HCT116 (cell line): Measurements from ENCODE around the gene ZBTB38. TPM values are rescaled to one million over a fixed set of nuclear protein-coding genes. Genes with fewer than 3 reads are reported as not detected.

Experiments
- ATAC-seq: fragments of 200-7000 bp; cut with Tn5 transposase; 2 replicates; pipeline ENCODE4 v1.9.1; 2020; ENCODE audit warnings: mild to moderate bottlenecking, moderate library complexity
- BruUV-seq: library from RNA; stranded (reverse); fragments of 400-500 nt; replicated peaks from 2 replicates; lab custom pipeline; 2021; lab: Mats Ljungman, UMichigan
- CTCF ChIA-PET: fragments of 300-600 bp; sonication (Branson Sonifier 250); formaldehyde crosslinking; loops from one replicate; lab custom pipeline; 2021; ENCODE audit warnings: antibody characterized with exemption; lab: Charles Lee
- POLR2A ChIA-PET: fragments of 300-600, 350-600 bp; sonication (Branson Sonifier 250); formaldehyde crosslinking; loops from one replicate; lab custom pipeline; 2021; ENCODE audit warnings: antibody characterized with exemption; lab: Charles Lee
- RAD21 ChIA-PET, 2 experiments: fragments of 300-600 bp; sonication (Branson Sonifier 250); formaldehyde crosslinking; loops; one replicate each; lab custom pipeline; 2023; ENCODE audit warnings: low total read pairs in 2 of 2; ENCODE audit not compliant: uncharacterized antibody in 2 of 2, unreplicated experiment in 2 of 2, low non-redundant PET in 1 of 2; lab: Charles Lee
- DNase-seq: peaks from one replicate; pipeline ENCODE4 v3.0.0-alpha.2; 2010; ENCODE audit warnings: low read depth, low spot score
- H2AFZ ChIP-seq: fragments of 200-600 bp; shearing (Covaris generic), sonication (generic); 2 replicates; pipeline ENCODE4 v1.6.1; 2017; ENCODE audit warnings: low read depth, mixed run types, mixed read lengths, antibody characterized with exemption, low read length; ENCODE audit not compliant: poor library complexity, severe bottlenecking
- H3K27ac ChIP-seq: 2 replicates; pipeline ENCODE4 v1.5.1; 2012; ENCODE audit warnings: low read depth, low read length
- H3K27me3 ChIP-seq: fragments of 200-600 bp; sonication (generic); 2 replicates; pipeline ENCODE4 v1.6.1; 2016; ENCODE audit warnings: mixed run types, low read length, mixed read lengths; ENCODE audit not compliant: insufficient read depth
- H3K36me3 ChIP-seq, 2 experiments: fragments of 200-500 bp in 1 of 2; fragments of 200-600 bp in 1 of 2; sonication (Bioruptor generic) in 1 of 2; sonication (generic) in 1 of 2; 2 replicates each; pipeline versions ENCODE4 v1.5.1 to v1.6.1; 2014 to 2016; ENCODE audit warnings: low read length in 2 of 2, inconsistent platforms in 1 of 2, mixed read lengths in 1 of 2, mixed run types in 1 of 2; ENCODE audit not compliant: insufficient read depth in 2 of 2, control insufficient read depth in 1 of 2
- H3K4me1 ChIP-seq, 2 experiments: fragments of 200-600 bp in 1 of 2; sonication (generic) in 1 of 2; 2 replicates each; pipeline versions ENCODE4 v1.5.1 to v1.6.1; 2012 to 2017; ENCODE audit warnings: low read length in 2 of 2, inconsistent platforms in 1 of 2, mild to moderate bottlenecking in 1 of 2, mixed read lengths in 1 of 2, mixed run types in 1 of 2, moderate library complexity in 1 of 2; ENCODE audit not compliant: insufficient read depth in 2 of 2, control insufficient read depth in 1 of 2
- H3K4me2 ChIP-seq: fragments of 200-600 bp; sonication (generic); 2 replicates; pipeline ENCODE4 v1.6.1; 2017; ENCODE audit warnings: mixed run types, low read length, mixed read lengths
- H3K4me3 ChIP-seq, 2 experiments: fragments of 200-600 bp in 1 of 2; sonication (generic) in 1 of 2; replicated peaks in 1 of 2; 2 replicates each; pipeline ENCODE4 v1.5.1; 2011 to 2016; ENCODE audit warnings: low read length in 2 of 2, control low read depth in 1 of 2, low read depth in 1 of 2, mild to moderate bottlenecking in 1 of 2, mixed read lengths in 1 of 2, mixed run types in 1 of 2
- H3K79me2 ChIP-seq: fragments of 200-600 bp; sonication (generic); 2 replicates; pipeline ENCODE4 v1.6.1; 2017; ENCODE audit warnings: mild to moderate bottlenecking, mixed run types, low read length, moderate library complexity, mixed read lengths; ENCODE audit not compliant: insufficient read depth
- H3K9ac ChIP-seq: fragments of 200-600 bp; sonication (generic); 2 replicates; pipeline ENCODE4 v1.6.1; 2016; ENCODE audit warnings: low read length, mixed read lengths
- H3K9me2 ChIP-seq: fragments of 200-600 bp; sonication (generic), shearing (Covaris generic); 2 replicates; pipeline ENCODE4 v1.6.1; 2017; ENCODE audit warnings: mixed run types, mild to moderate bottlenecking, moderate library complexity; ENCODE audit not compliant: insufficient read depth
- H3K9me3 ChIP-seq, 2 experiments: fragments of 200-500 bp in 1 of 2; fragments of 200-600 bp in 1 of 2; sonication (Bioruptor generic) in 1 of 2; sonication (generic) in 1 of 2; 2 replicates each; pipeline ENCODE4 v1.6.1; 2014 to 2017; ENCODE audit warnings: low read length in 2 of 2, mixed read lengths in 2 of 2, inconsistent platforms in 1 of 2, low read depth in 1 of 2, mild to moderate bottlenecking in 1 of 2, mixed run types in 1 of 2, moderate library complexity in 1 of 2; ENCODE audit not compliant: control insufficient read depth in 1 of 2, insufficient read depth in 1 of 2
- H4K20me1 ChIP-seq: fragments of 200-600 bp; sonication (generic), shearing (Covaris generic); 2 replicates; pipeline ENCODE4 v1.6.1; 2017; ENCODE audit warnings: mixed run types, mild to moderate bottlenecking, moderate library complexity; ENCODE audit not compliant: insufficient read depth
- CEBPB ChIP-seq: IDR thresholded peaks from 2 replicates; pipeline ENCODE4 v1.6.1; 2012; ENCODE audit warnings: low read depth
- ELF1 ChIP-seq: IDR thresholded peaks from 2 replicates; pipeline ENCODE4 v1.6.1; 2012; ENCODE audit warnings: low read depth, borderline replicate concordance
- EZH2 ChIP-seq: fragments of 200-600 bp; sonication (generic); IDR thresholded peaks from 2 replicates; pipeline ENCODE4 v1.6.1; 2017; ENCODE audit warnings: antibody characterized with exemption, mixed run types
- EZH2phosphoT487 ChIP-seq: fragments of 200-600 bp; IDR thresholded peaks from 2 replicates; pipeline ENCODE4 v1.6.1; 2018; ENCODE audit warnings: antibody characterized with exemption, borderline replicate concordance
- POLR2A ChIP-seq: IDR thresholded peaks from 2 replicates; pipeline ENCODE4 v1.7.0; 2011; ENCODE audit warnings: borderline replicate concordance; ENCODE audit not compliant: insufficient read depth, insufficient read length; ENCODE audit errors: extremely low read depth
- POLR2AphosphoS5 ChIP-seq: IDR thresholded peaks from 2 replicates; pipeline ENCODE4 v1.6.1; 2011; ENCODE audit warnings: mild to moderate bottlenecking, low read depth, low read length, moderate library complexity
- RAD21 ChIP-seq: IDR thresholded peaks from 2 replicates; pipeline ENCODE4 v1.6.1; 2012; ENCODE audit warnings: low read depth, mild to moderate bottlenecking
- SRF ChIP-seq: IDR thresholded peaks from 2 replicates; pipeline ENCODE4 v1.6.1; 2012; ENCODE audit warnings: low read depth
- YY1 ChIP-seq: IDR thresholded peaks from 2 replicates; pipeline ENCODE4 v1.6.1; 2011; ENCODE audit warnings: low read length, low read depth, moderate library complexity, mild to moderate bottlenecking; ENCODE audit not compliant: insufficient replicate concordance; ENCODE audit errors: extremely low read depth
- ZFX ChIP-seq: fragments of 450-650 bp; IDR thresholded peaks from 2 replicates; pipeline ENCODE4 v1.6.1; 2017
- ZNF274 ChIP-seq: fragments of 200-500 bp; sonication (Bioruptor generic); IDR thresholded peaks from 2 replicates; pipeline ENCODE4 v1.6.1; 2014; ENCODE audit warnings: mild to moderate bottlenecking, low read depth, low read length, inconsistent platforms
- intact Hi-C: fragments of 100-400 bp; cut with micrococcal nuclease; formaldehyde crosslinking; loops from 2 replicates; pipeline ENCODE4 v1.10.0; 2022
- total RNA-seq: library from RNA; stranded (reverse); gene quantifications from one replicate; pipeline ENCODE4 v1.2.1, GENCODE V29; 2021; ENCODE audit not compliant: unreplicated experiment
- TF ChIP-seq, protein P1 (sequence below), 3 experiments: fragments of 200-600 bp in 1 of 3; sonication (generic) in 1 of 3; IDR thresholded peaks in 2 of 3; conservative IDR thresholded peaks in 1 of 3; 2 replicates each; pipeline ENCODE4 v1.5.1; 2012 to 2017; ENCODE audit warnings: low read depth in 2 of 3, low read length in 2 of 3, antibody characterized with exemption in 1 of 3, borderline replicate concordance in 1 of 3, control low read depth in 1 of 3, mild to moderate bottlenecking in 1 of 3, mixed read lengths in 1 of 3, mixed run types in 1 of 3, moderate library complexity in 1 of 3; ENCODE audit not compliant: insufficient read depth in 1 of 3
- TF ChIP-seq, protein P2 (sequence below): IDR thresholded peaks from 2 replicates; pipeline ENCODE4 v1.6.1; 2012
- TF ChIP-seq, protein P3 (sequence below): IDR thresholded peaks from 2 replicates; pipeline ENCODE4 v1.6.1; 2011; ENCODE audit warnings: mild to moderate bottlenecking, low read length, moderate library complexity; ENCODE audit not compliant: insufficient replicate concordance; ENCODE audit errors: extremely low read depth

The ZBTB38 gene
- total RNA-seq, 1 experiment from 2014 or later = 33.5 TPM

DNA sequence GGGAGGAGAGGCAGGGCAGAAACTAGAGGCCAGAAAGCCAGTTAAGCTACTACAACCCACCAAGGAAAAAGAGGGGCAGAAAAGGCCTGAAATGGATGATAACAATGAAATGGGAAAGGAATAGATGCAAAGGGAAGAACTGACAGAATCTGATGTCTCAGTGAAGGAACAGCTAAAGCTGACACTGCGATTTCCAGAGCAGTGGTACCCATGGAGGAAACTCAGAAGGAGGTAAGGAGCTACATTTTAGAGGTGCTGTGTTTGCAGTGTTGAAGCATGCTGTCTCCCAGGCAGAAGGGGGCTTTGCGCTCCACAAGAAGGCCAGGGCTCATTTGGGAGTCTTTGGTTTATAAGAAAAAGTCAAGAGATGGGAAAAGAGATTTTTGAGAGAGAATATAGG is 38.0 kb downstream of the ZBTB38 start:
- Histone ChIP-seq H3K79me2 (0 out of 2 replicates have a peak, but pooled peaks cover 3% of the 10 kb centered on the region), H3K9ac (no peak overlapping the region), H3K4me2 (no peak overlapping the region), H3K4me3 (no peak overlapping the region), H3K4me1 (peaks cover 9 to 13% of the 10 kb centered on the region in 2 experiments), H2AFZ (no peak overlapping the region), H3K9me3 (no peaks in the 10 kb centered on the region), H4K20me1 (no peaks in the 10 kb centered on the region), H3K9me2 (no peaks in the 10 kb centered on the region), H3K36me3 (peaks cover 0 to 8% of the 10 kb centered on the region in 2 experiments; a peak in 1 of 4 replicates), H3K27me3 (no peaks in the 10 kb centered on the region), H3K27ac (no peak overlapping the region)
- no peak for DNase-seq
- ChIA-PET RAD21 (no interaction called here), POLR2A (no interaction called here), CTCF (no interaction called here)
- intact Hi-C loops = no loop called here
- no peak for TF ChIP-seq CEBPB
- TF ChIP-seq, protein P1, sequence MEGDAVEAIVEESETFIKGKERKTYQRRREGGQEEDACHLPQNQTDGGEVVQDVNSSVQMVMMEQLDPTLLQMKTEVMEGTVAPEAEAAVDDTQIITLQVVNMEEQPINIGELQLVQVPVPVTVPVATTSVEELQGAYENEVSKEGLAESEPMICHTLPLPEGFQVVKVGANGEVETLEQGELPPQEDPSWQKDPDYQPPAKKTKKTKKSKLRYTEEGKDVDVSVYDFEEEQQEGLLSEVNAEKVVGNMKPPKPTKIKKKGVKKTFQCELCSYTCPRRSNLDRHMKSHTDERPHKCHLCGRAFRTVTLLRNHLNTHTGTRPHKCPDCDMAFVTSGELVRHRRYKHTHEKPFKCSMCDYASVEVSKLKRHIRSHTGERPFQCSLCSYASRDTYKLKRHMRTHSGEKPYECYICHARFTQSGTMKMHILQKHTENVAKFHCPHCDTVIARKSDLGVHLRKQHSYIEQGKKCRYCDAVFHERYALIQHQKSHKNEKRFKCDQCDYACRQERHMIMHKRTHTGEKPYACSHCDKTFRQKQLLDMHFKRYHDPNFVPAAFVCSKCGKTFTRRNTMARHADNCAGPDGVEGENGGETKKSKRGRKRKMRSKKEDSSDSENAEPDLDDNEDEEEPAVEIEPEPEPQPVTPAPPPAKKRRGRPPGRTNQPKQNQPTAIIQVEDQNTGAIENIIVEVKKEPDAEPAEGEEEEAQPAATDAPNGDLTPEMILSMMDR (IDR thresholded peaks at IDR 0.05 in 2 of 3, conservative IDR thresholded peaks at IDR 0.05 in 1 of 3; ENCODE audit: borderline replicate concordance in 1 of 3, insufficient read depth in 1 of 3, low read depth in 2 of 3, low read length in 2 of 3) = no peak
- TF ChIP-seq POLR2AphosphoS5 = no peak
- TF ChIP-seq EZH2phosphoT487 = no peak
- no peak for TF ChIP-seq SRF
- TF ChIP-seq ZFX = no peak
- TF ChIP-seq EZH2 = no peak
- no peak for TF ChIP-seq YY1
- TF ChIP-seq POLR2A = no peak
- TF ChIP-seq RAD21 = no peak
- TF ChIP-seq ELF1 = no peak
- no peak for TF ChIP-seq ZNF274
- TF ChIP-seq, protein P2, sequence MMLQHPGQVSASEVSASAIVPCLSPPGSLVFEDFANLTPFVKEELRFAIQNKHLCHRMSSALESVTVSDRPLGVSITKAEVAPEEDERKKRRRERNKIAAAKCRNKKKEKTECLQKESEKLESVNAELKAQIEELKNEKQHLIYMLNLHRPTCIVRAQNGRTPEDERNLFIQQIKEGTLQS = no peak
- TF ChIP-seq, protein P3, sequence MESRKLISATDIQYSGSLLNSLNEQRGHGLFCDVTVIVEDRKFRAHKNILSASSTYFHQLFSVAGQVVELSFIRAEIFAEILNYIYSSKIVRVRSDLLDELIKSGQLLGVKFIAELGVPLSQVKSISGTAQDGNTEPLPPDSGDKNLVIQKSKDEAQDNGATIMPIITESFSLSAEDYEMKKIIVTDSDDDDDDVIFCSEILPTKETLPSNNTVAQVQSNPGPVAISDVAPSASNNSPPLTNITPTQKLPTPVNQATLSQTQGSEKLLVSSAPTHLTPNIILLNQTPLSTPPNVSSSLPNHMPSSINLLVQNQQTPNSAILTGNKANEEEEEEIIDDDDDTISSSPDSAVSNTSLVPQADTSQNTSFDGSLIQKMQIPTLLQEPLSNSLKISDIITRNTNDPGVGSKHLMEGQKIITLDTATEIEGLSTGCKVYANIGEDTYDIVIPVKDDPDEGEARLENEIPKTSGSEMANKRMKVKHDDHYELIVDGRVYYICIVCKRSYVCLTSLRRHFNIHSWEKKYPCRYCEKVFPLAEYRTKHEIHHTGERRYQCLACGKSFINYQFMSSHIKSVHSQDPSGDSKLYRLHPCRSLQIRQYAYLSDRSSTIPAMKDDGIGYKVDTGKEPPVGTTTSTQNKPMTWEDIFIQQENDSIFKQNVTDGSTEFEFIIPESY = no peak
- BruUV-seq = no TSS peak
- ATAC-seq = no peak
